ENCODE data around the gene OR2B2. TPM values are rescaled to one million over a fixed set of nuclear protein-coding genes. Genes with fewer than 3 reads are reported as not detected.

Gene OR2B2
- total and polyA plus RNA-seq, 2 experiments from 2014 or later: not detected

- TF ChIP-seq CTCF (IDR thresholded peaks at IDR 0.05; ENCODE audit: low read depth, low read length): no peak
- Histone ChIP-seq H3K4me3 (peak overlapping the region; percentile 37), H3K27ac (no peak overlapping the region), H3K9me3 (ENCODE audit: low read depth) (no peaks in the 10 kb centered on the region), H3K4me1 (ENCODE audit: low read depth) (no peaks in the 10 kb centered on the region), H3K36me3 (no peaks in the 10 kb centered on the region), H3K27me3 (no peaks in the 10 kb centered on the region)
- DNase-seq (ENCODE audit: low read depth in 1 of 2, low spot score in 1 of 2): peak; percentile 40 to 84
These were observed 38.9 kb downstream of the OR2B2 start for GRCh38 chr6:27873021-27873940.

GRCh38 chr6:27872642-27873020, 39.6 kb downstream of the OR2B2 start:
- TF ChIP-seq CTCF (IDR thresholded peaks at IDR 0.05; ENCODE audit: low read depth, low read length): no peak
- no peak overlapping the region for H3K27ac ChIP-seq
- H3K9me3 ChIP-seq (ENCODE audit: low read depth): no peaks in the 10 kb centered on the region
- peak overlapping the region; percentile 37 for H3K4me3 ChIP-seq
- H3K27me3 ChIP-seq: no peaks in the 10 kb centered on the region
- no peaks in the 10 kb centered on the region for H3K36me3 ChIP-seq
- H3K4me1 ChIP-seq (ENCODE audit: low read depth): no peaks in the 10 kb centered on the region
- no peak for DNase-seq (ENCODE audit: low read depth in 1 of 2, low spot score in 1 of 2)

GRCh38 chr6:27871924-27872638, 40.1 kb downstream of the OR2B2 start:
- peak overlapping the region; percentile 37 for H3K4me3 ChIP-seq
- peak; percentile 86 to 98 for DNase-seq (ENCODE audit: low read depth in 1 of 2, low spot score in 1 of 2)
- peak overlapping the region; percentile 80 for H3K27ac ChIP-seq
- H3K9me3 ChIP-seq (ENCODE audit: low read depth): no peaks in the 10 kb centered on the region
- no peaks in the 10 kb centered on the region for H3K27me3 ChIP-seq
- no peaks in the 10 kb centered on the region for H3K36me3 ChIP-seq
- peak; percentile 25 for TF ChIP-seq CTCF (IDR thresholded peaks at IDR 0.05; ENCODE audit: low read depth, low read length)
- peaks cover under 1% of the 10 kb centered on the region for H3K4me1 ChIP-seq (ENCODE audit: low read depth)

- Histone ChIP-seq H3K36me3 (no peaks in the 10 kb centered on the region), H3K9me3 (ENCODE audit: low read depth) (no peaks in the 10 kb centered on the region), H3K4me1 (ENCODE audit: low read depth) (peaks cover 7% of the 10 kb centered on the region), H3K27ac (no peak overlapping the region), H3K4me3 (no peak overlapping the region), H3K27me3 (no peaks in the 10 kb centered on the region)
- DNase-seq (ENCODE audit: low read depth in 1 of 2, low spot score in 1 of 2): no peak
- TF ChIP-seq CTCF (IDR thresholded peaks at IDR 0.05; ENCODE audit: low read depth, low read length): no peak
These were observed 41.8 kb downstream of the OR2B2 start for GRCh38 chr6:27870291-27870870.

GRCh38 chr6:27868311-27868710, 43.9 kb downstream of the OR2B2 start:
- no peak overlapping the region for H3K27ac ChIP-seq
- H3K4me1 ChIP-seq (ENCODE audit: low read depth): peaks cover 7% of the 10 kb centered on the region
- TF ChIP-seq CTCF (IDR thresholded peaks at IDR 0.05; ENCODE audit: low read depth, low read length): no peak
- no peak overlapping the region for H3K4me3 ChIP-seq
- no peak for DNase-seq (ENCODE audit: low read depth in 1 of 2, low spot score in 1 of 2)
- no peaks in the 10 kb centered on the region for H3K9me3 ChIP-seq (ENCODE audit: low read depth)
- no peaks in the 10 kb centered on the region for H3K27me3 ChIP-seq
- no peaks in the 10 kb centered on the region for H3K36me3 ChIP-seq
